GM21381 (cell line): ENCODE data around the gene TMEM212.

Experiments
- ATAC-seq: cut with Tn5 transposase; IDR thresholded peaks from one replicate; pipeline ENCODE4 v1.9.1; 2021; ENCODE audit warnings: mild to moderate bottlenecking, moderate library complexity; ENCODE audit not compliant: unreplicated experiment

The TMEM212 gene

GRCh38 chr3:171833789-171834460 is 9.2 kb upstream of the TMEM212 start:
- ATAC-seq = no peak

- ATAC-seq = no peak
Measured at GRCh38 chr3:171834461-171834801, 8.7 kb upstream of the TMEM212 start.

- ATAC-seq = no peak
Measured at GRCh38 chr3:171835116-171835515, 8.0 kb upstream of the TMEM212 start.

GRCh38 chr3:171835613-171836012 is 7.5 kb upstream of the TMEM212 start:
- ATAC-seq = no peak

- ATAC-seq = no peak
Measured at GRCh38 chr3:171836855-171837254, 6.3 kb upstream of the TMEM212 start.

- no peak for ATAC-seq
Measured at GRCh38 chr3:171837698-171838097, 5.5 kb upstream of the TMEM212 start.

GRCh38 chr3:171838218-171838720 is 4.9 kb upstream of the TMEM212 start:
- ATAC-seq = no peak

GRCh38 chr3:171839270-171839669 is 3.9 kb upstream of the TMEM212 start:
- no peak for ATAC-seq

GRCh38 chr3:171840445-171840810 is 2.7 kb upstream of the TMEM212 start:
- no peak for ATAC-seq

GRCh38 chr3:171840811-171841619 is 2.1 kb upstream of the TMEM212 start:
- ATAC-seq = no peak

- ATAC-seq = no peak
Measured at GRCh38 chr3:171841620-171842000, 1.5 kb upstream of the TMEM212 start.

GRCh38 chr3:171844873-171845272 is 1.7 kb downstream of the TMEM212 start:
- no peak for ATAC-seq

- ATAC-seq = no peak
Measured at GRCh38 chr3:171845481-171846284, 2.5 kb downstream of the TMEM212 start.

GRCh38 chr3:171846597-171846996 is 3.4 kb downstream of the TMEM212 start:
- ATAC-seq = peak; percentile 98

- no peak for ATAC-seq
Measured at GRCh38 chr3:171847133-171847532, 4.0 kb downstream of the TMEM212 start.

- no peak for ATAC-seq
Measured at GRCh38 chr3:171847595-171848259, 4.6 kb downstream of the TMEM212 start.

GRCh38 chr3:171849617-171850319 is 6.6 kb downstream of the TMEM212 start:
- ATAC-seq = no peak

GRCh38 chr3:171850320-171850959 is 7.3 kb downstream of the TMEM212 start:
- ATAC-seq = no peak

- no peak for ATAC-seq
Measured at GRCh38 chr3:171850960-171851659, 8.0 kb downstream of the TMEM212 start.
